Liver (tissue), 5 donors: Measurements from ENCODE around the gene MAP6. TPM values are rescaled to one million over a fixed set of nuclear protein-coding genes. Genes with fewer than 3 reads are reported as not detected.

Experiments used
- polyA plus RNA-seq, 2 donors: library from polyadenylated mRNA; stranded (reverse) in 1 of 2; unstranded in 1 of 2; fragments of 200-250 nt in 1 of 2; fragments of >200 nt in 1 of 2; fragmentation: Nextera tagmentation in 1 of 2; extraction: Ambion mirVana in 1 of 2; gene quantifications; one replicate each; pipeline versions ENCODE4 v1.2.1 to v1.2.3, GENCODE V29; 2013 to 2015
- small RNA-seq: library from RNA; depleted of rRNA; stranded (forward); fragments of <200 nt; gene quantifications from one replicate; pipeline ENCODE3, GENCODE V24; 2014
- total RNA-seq, 2 donors: library from RNA; depleted of rRNA; stranded (reverse); fragments of >200 nt; gene quantifications; one replicate each; pipeline ENCODE4 v1.2.3, GENCODE V29; 2014
- donor health status: healthy.
- donor health status: healthy.
- donor health status: healthy.

MAP6 gene
- total and polyA plus RNA-seq, 4 donors, result 0.22 to 0.36 (median 0.24) TPM

Small RNA genes within 50 kb of the gene (small RNA-seq; reads per million reads assigned to genes)
- not detected for gene AP001922.4

Other genes starting within 250 kb of the MAP6 start
- gene KLHL35, start 235.8 kb downstream of the MAP6 start, total RNA-seq, result under 1 TPM in 1 of 2 donors, not detected in 1; 0.42 TPM
- under 1 TPM; 0.07 to 0.15 TPM for gene KLHL35, start 235.8 kb downstream of the MAP6 start, polyA plus RNA-seq
- gene GDPD5, start 143.1 kb downstream of the MAP6 start, total RNA-seq, result 10 to 100 TPM in 1 of 2 donors, 1 to 10 TPM in 1; 4.8 to 22.8 TPM
- gene GDPD5, start 143.1 kb downstream of the MAP6 start, polyA plus RNA-seq, result 1 to 10 TPM; 3.0 to 3.7 TPM
- 100 to 1,000 TPM in 1 of 2 donors, 10 to 100 TPM in 1; 95.3 to 118 TPM for gene SERPINH1, start 106.8 kb downstream of the MAP6 start, total RNA-seq
- 10 to 100 TPM in 1 of 2 donors, 1 to 10 TPM in 1; 5.0 to 42.1 TPM for gene SERPINH1, start 106.8 kb downstream of the MAP6 start, polyA plus RNA-seq
- 10 to 100 TPM in 1 of 2 donors, 1 to 10 TPM in 1; 1.0 to 92.4 TPM for gene MOGAT2, start 48.8 kb upstream of the MAP6 start, total RNA-seq
- 10 to 100 TPM; 24.3 to 50.9 TPM for gene MOGAT2, start 48.8 kb upstream of the MAP6 start, polyA plus RNA-seq
- 100 to 1,000 TPM in 1 of 2 donors, 10 to 100 TPM in 1; 64.0 to 151 TPM for gene DGAT2, start 99.7 kb upstream of the MAP6 start, total RNA-seq
- gene DGAT2, start 99.7 kb upstream of the MAP6 start, polyA plus RNA-seq, result 100 to 1,000 TPM in 1 of 2 donors, 10 to 100 TPM in 1; 57.2 to 152 TPM
- 10 to 100 TPM; 12.1 to 15.1 TPM for gene UVRAG, start 146.2 kb upstream of the MAP6 start, total RNA-seq
- gene UVRAG, start 146.2 kb upstream of the MAP6 start, polyA plus RNA-seq, result 1 to 10 TPM; 4.4 to 7.9 TPM